HepG2 (cell line): Measurements from ENCODE around the gene IMPDH2. TPM values are rescaled to one million over a fixed set of nuclear protein-coding genes. Genes with fewer than 3 reads are reported as not detected.

Experiments used
- BCL6 ChIP-seq: IDR thresholded peaks from 2 replicates; pipeline ENCODE4 v1.6.1; 2016; ENCODE audit warnings: missing genetic modification reagents, missing compliant biosample characterization
- CREB3 ChIP-seq: sonication (generic); formaldehyde crosslinking; IDR thresholded peaks from 2 replicates; pipeline ENCODE4 v1.5.0; 2020; ENCODE audit warnings: missing genetic modification reagents
- KMT2B ChIP-seq: IDR thresholded peaks from 2 replicates; pipeline ENCODE4 v1.6.1; 2016; ENCODE audit warnings: missing genetic modification reagents, missing compliant biosample characterization
- MLLT10 ChIP-seq: sonication (generic); formaldehyde crosslinking; IDR thresholded peaks from 2 replicates; pipeline ENCODE4 v1.4.0; 2020; ENCODE audit warnings: missing genetic modification reagents
- RELA ChIP-seq: sonication (generic); formaldehyde crosslinking; IDR thresholded peaks from 2 replicates; pipeline ENCODE4 v1.4.0; 2020; ENCODE audit warnings: missing genetic modification reagents
- REPIN1 ChIP-seq: sonication (generic); formaldehyde crosslinking; IDR thresholded peaks from 2 replicates; pipeline ENCODE4 v1.8.0; 2022; ENCODE audit warnings: missing genetic modification reagents, low read depth, mild to moderate bottlenecking, borderline replicate concordance
- REXO4 ChIP-seq: sonication (generic); formaldehyde crosslinking; IDR thresholded peaks from 2 replicates; pipeline ENCODE4 v1.8.0; 2022; ENCODE audit warnings: missing genetic modification reagents, mild to moderate bottlenecking, borderline replicate concordance
- SETDB1 ChIP-seq: sonication (generic); formaldehyde crosslinking; IDR thresholded peaks from 2 replicates; pipeline ENCODE4 v1.5.1; 2020; ENCODE audit warnings: missing genetic modification reagents, mild to moderate bottlenecking, borderline replicate concordance
- ZBTB44 ChIP-seq: sonication (generic); formaldehyde crosslinking; IDR thresholded peaks from 2 replicates; pipeline ENCODE4 v1.4.0; 2020; ENCODE audit warnings: missing genetic modification reagents
- polyA plus RNA-seq, 8 experiments: library from polyadenylated mRNA; depleted of rRNA in 3 of 8; stranded (reverse) in 7 of 8; unstranded in 1 of 8; fragments of >200 nt; fragmentation: Illumina TruSeq in 4 of 8; extraction: Trizol in 4 of 8; gene quantifications; 2 replicates each; pipeline versions ENCODE4 v1.2.1 to v1.2.3, GENCODE V29; 2011 to 2016; ENCODE audit warnings: low read depth in 4 of 8, missing spikeins in 1 of 8, mixed read lengths in 1 of 8; ENCODE audit not compliant: insufficient read depth in 1 of 8
- total RNA-seq, 5 experiments: library from RNA; depleted of rRNA; stranded (reverse); fragments of >200 nt; fragmentation: Illumina TruSeq; extraction: Trizol; gene quantifications; 2 replicates each; pipeline ENCODE4 v1.2.3, GENCODE V29; 2016; ENCODE audit warnings: low read depth in 1 of 5
- TF ChIP-seq, protein P1 (sequence below): sonication (generic); formaldehyde crosslinking; IDR thresholded peaks from 2 replicates; pipeline ENCODE4 v1.9.0; 2021; ENCODE audit warnings: mild to moderate bottlenecking, missing genetic modification reagents
- TF ChIP-seq, protein P2 (sequence below): sonication (generic); formaldehyde crosslinking; IDR thresholded peaks from 2 replicates; pipeline ENCODE4 v1.4.0; 2020; ENCODE audit warnings: missing genetic modification reagents
- TF ChIP-seq, protein P3 (sequence below): sonication (generic); formaldehyde crosslinking; IDR thresholded peaks from 2 replicates; pipeline ENCODE4 v1.9.0; 2021; ENCODE audit warnings: missing genetic modification reagents, borderline replicate concordance
- TF ChIP-seq, protein P4 (sequence below): sonication (generic); formaldehyde crosslinking; IDR thresholded peaks from 2 replicates; pipeline ENCODE4 v1.9.0; 2021; ENCODE audit warnings: missing genetic modification reagents, mild to moderate bottlenecking, borderline replicate concordance

The IMPDH2 gene
- total and polyA plus RNA-seq, 2 of the 13 experiments (the other 11 are each of a cell fraction or from before 2014, with no cell fraction given), result 248 to 260 TPM

DNA sequence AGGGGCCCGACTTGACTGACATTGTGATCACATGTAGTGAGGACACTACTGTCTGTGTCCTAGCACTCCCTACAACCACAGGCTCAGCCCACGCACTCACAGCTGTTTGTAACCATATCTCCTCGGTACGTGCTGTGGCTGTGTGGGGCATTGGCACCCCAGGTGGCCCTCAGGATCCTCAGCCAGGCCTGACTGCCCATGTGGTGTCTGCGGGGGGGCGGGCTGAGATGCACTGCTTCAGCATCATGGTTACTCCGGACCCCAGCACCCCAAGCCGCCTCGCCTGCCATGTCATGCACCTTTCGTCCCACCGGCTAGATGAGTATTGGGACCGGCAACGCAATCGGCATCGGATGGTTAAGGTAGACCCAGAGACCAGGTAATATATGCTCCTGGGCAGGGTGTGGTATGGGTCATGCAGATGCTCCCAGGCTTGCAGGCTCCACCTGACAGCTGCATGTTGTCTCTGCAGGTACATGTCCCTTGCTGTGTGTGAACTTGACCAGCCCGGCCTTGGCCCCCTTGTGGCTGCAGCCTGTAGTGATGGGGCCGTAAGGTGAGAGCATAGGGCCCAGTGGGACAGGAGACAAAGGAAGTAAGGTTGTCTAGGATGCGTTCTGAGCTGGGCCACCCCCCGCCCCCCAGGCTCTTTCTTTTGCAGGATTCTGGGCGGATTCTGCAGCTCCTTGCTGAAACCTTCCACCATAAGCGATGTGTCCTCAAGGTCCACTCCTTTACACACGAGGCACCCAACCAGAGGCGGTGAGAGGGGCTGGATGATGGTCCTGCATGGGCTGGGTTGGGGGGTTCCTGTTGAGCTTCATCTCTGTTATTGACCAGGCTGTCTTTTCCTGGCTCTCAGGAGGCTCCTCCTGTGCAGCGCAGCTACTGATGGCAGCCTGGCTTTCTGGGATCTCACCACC is 15.2 kb downstream of the IMPDH2 start (continued):
- TF ChIP-seq ZBTB44 (CRISPR knock-in tag), result no peak
- TF ChIP-seq, protein P1, sequence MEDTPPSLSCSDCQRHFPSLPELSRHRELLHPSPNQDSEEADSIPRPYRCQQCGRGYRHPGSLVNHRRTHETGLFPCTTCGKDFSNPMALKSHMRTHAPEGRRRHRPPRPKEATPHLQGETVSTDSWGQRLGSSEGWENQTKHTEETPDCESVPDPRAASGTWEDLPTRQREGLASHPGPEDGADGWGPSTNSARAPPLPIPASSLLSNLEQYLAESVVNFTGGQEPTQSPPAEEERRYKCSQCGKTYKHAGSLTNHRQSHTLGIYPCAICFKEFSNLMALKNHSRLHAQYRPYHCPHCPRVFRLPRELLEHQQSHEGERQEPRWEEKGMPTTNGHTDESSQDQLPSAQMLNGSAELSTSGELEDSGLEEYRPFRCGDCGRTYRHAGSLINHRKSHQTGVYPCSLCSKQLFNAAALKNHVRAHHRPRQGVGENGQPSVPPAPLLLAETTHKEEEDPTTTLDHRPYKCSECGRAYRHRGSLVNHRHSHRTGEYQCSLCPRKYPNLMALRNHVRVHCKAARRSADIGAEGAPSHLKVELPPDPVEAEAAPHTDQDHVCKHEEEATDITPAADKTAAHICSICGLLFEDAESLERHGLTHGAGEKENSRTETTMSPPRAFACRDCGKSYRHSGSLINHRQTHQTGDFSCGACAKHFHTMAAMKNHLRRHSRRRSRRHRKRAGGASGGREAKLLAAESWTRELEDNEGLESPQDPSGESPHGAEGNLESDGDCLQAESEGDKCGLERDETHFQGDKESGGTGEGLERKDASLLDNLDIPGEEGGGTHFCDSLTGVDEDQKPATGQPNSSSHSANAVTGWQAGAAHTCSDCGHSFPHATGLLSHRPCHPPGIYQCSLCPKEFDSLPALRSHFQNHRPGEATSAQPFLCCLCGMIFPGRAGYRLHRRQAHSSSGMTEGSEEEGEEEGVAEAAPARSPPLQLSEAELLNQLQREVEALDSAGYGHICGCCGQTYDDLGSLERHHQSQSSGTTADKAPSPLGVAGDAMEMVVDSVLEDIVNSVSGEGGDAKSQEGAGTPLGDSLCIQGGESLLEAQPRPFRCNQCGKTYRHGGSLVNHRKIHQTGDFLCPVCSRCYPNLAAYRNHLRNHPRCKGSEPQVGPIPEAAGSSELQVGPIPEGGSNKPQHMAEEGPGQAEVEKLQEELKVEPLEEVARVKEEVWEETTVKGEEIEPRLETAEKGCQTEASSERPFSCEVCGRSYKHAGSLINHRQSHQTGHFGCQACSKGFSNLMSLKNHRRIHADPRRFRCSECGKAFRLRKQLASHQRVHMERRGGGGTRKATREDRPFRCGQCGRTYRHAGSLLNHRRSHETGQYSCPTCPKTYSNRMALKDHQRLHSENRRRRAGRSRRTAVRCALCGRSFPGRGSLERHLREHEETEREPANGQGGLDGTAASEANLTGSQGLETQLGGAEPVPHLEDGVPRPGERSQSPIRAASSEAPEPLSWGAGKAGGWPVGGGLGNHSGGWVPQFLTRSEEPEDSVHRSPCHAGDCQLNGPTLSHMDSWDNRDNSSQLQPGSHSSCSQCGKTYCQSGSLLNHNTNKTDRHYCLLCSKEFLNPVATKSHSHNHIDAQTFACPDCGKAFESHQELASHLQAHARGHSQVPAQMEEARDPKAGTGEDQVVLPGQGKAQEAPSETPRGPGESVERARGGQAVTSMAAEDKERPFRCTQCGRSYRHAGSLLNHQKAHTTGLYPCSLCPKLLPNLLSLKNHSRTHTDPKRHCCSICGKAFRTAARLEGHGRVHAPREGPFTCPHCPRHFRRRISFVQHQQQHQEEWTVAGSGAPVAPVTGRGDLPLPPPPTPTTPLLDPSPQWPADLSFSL (CRISPR knock-in tag), result no peak
- TF ChIP-seq, protein P2, sequence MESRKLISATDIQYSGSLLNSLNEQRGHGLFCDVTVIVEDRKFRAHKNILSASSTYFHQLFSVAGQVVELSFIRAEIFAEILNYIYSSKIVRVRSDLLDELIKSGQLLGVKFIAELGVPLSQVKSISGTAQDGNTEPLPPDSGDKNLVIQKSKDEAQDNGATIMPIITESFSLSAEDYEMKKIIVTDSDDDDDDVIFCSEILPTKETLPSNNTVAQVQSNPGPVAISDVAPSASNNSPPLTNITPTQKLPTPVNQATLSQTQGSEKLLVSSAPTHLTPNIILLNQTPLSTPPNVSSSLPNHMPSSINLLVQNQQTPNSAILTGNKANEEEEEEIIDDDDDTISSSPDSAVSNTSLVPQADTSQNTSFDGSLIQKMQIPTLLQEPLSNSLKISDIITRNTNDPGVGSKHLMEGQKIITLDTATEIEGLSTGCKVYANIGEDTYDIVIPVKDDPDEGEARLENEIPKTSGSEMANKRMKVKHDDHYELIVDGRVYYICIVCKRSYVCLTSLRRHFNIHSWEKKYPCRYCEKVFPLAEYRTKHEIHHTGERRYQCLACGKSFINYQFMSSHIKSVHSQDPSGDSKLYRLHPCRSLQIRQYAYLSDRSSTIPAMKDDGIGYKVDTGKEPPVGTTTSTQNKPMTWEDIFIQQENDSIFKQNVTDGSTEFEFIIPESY (CRISPR knock-in tag), result peak; percentile 72
- TF ChIP-seq, protein P3, sequence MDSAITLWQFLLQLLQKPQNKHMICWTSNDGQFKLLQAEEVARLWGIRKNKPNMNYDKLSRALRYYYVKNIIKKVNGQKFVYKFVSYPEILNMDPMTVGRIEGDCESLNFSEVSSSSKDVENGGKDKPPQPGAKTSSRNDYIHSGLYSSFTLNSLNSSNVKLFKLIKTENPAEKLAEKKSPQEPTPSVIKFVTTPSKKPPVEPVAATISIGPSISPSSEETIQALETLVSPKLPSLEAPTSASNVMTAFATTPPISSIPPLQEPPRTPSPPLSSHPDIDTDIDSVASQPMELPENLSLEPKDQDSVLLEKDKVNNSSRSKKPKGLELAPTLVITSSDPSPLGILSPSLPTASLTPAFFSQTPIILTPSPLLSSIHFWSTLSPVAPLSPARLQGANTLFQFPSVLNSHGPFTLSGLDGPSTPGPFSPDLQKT (CRISPR knock-in tag), result no peak
- TF ChIP-seq, protein P4, sequence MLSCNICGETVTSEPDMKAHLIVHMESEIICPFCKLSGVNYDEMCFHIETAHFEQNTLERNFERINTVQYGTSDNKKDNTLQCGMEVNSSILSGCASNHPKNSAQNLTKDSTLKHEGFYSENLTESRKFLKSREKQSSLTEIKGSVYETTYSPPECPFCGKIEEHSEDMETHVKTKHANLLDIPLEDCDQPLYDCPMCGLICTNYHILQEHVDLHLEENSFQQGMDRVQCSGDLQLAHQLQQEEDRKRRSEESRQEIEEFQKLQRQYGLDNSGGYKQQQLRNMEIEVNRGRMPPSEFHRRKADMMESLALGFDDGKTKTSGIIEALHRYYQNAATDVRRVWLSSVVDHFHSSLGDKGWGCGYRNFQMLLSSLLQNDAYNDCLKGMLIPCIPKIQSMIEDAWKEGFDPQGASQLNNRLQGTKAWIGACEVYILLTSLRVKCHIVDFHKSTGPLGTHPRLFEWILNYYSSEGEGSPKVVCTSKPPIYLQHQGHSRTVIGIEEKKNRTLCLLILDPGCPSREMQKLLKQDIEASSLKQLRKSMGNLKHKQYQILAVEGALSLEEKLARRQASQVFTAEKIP (CRISPR knock-in tag), result no peak
- TF ChIP-seq MLLT10 (CRISPR knock-in tag), result no peak
- TF ChIP-seq RELA (CRISPR knock-in tag), result no peak
- no peak for TF ChIP-seq REXO4 (CRISPR knock-in tag)
- TF ChIP-seq KMT2B (CRISPR knock-in tag), result no peak
- no peak for TF ChIP-seq REPIN1 (CRISPR knock-in tag)
- TF ChIP-seq SETDB1 (CRISPR knock-in tag), result no peak
- no peak for TF ChIP-seq BCL6 (CRISPR knock-in tag)
- no peak for TF ChIP-seq CREB3
